ENCODE results near the gene TBC1D10B. TPM values are rescaled to one million over a fixed set of nuclear protein-coding genes. Genes with fewer than 3 reads are reported as not detected.

Gene TBC1D10B
- total RNA-seq, 4 donors from 2014 or later = 20.7 to 50.1 (median 29.9) TPM

DNA sequence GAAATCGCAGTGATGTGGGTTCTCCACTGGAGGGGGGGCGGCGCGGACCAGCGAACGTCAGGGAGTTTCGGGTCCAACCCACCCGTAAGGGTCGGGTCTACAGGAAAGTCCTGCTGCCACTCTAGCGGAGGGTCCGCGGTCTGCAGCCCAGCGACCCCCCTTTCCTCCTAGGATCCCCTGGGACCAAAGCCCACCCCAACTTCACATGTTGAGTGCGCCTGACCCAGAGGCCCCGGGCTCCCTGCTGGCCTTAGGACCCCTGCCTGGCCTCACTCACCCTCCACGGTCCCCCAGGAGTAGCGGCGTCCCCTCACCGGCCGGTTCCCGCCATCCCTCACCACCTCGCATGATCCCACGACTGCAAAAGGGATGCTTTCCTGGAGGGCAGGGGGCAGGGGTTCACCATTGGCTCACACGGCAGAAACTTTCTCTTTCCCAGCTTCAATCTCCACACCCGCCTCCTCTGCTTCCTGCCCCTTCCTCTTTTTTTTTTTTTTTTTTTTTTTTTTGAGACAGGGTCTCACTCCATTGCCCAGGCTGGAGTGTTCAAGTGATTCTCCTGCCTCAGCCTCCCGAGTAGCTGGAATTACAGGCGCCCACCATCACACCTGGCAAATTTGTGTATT is 9.0 kb upstream of the TBC1D10B start:
- H3K27me3 ChIP-seq = no peaks in the 10 kb centered on the region
- no peaks in the 10 kb centered on the region for H3K9me3 ChIP-seq
- TF ChIP-seq, protein P1, sequence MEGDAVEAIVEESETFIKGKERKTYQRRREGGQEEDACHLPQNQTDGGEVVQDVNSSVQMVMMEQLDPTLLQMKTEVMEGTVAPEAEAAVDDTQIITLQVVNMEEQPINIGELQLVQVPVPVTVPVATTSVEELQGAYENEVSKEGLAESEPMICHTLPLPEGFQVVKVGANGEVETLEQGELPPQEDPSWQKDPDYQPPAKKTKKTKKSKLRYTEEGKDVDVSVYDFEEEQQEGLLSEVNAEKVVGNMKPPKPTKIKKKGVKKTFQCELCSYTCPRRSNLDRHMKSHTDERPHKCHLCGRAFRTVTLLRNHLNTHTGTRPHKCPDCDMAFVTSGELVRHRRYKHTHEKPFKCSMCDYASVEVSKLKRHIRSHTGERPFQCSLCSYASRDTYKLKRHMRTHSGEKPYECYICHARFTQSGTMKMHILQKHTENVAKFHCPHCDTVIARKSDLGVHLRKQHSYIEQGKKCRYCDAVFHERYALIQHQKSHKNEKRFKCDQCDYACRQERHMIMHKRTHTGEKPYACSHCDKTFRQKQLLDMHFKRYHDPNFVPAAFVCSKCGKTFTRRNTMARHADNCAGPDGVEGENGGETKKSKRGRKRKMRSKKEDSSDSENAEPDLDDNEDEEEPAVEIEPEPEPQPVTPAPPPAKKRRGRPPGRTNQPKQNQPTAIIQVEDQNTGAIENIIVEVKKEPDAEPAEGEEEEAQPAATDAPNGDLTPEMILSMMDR (IDR thresholded peaks at IDR 0.05) = peak in 1 of 4 experiments; percentile 12
- no peak for TF ChIP-seq POLR2A (IDR thresholded peaks at IDR 0.05)
- no peaks in the 10 kb centered on the region for H3K36me3 ChIP-seq
- H3K4me3 ChIP-seq = peak overlapping the region; percentile 83 to 88
- peak overlapping the region; percentile 100 for H3K27ac ChIP-seq
- DNase-seq = no peak
- H3K4me1 ChIP-seq = no peaks in the 10 kb centered on the region
- intact Hi-C loops (cut with DNase I; ENCODE audit: low total_unique reads) = no loop called here

DNA sequence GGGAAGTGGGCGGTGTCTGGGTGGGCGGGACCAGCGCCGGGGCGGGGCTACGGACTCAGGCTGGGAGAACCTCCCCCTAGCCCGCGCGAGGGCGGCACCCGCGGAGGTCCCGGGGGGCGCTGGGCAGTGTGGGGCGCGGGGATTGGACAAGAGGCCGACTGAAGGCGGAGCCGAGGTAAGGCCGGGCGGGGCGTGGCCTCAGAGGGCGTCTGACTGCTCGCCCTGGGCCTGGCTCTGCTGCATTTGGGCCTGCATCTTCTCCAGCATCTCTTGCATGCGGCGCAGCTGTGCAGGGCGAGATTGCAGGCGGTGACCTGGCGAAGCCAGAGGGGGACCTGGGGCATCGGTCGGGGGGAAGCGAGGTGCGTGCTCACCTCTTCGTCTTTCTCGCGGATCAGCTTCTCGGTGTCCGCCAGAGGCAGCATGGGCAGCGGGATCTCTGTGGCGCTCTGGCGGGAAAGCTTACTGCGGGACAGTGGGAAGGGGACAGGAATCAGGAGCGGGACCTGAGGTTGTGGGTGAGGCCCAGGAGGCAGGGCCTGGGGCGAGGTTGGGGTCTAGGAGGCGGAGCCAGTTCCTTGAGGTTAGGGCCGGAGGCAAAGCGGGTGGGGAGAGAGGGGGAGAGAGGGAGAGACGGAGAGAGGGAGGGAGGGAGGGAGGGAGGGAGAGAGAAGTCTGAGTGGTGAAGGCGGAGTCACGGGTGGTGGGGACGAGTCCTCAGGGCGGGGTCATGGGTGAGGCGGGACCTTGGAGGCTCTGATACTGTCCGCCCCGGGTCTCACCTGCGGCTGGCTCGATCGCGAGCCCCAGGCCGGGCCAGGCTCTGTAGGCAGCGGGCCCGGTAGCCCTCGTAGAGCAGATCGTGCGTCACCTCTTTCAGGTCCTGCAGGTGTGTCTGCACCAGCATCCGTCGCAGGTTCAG is 8.2 kb upstream of the TBC1D10B start:
- Histone ChIP-seq H3K9me3 (no peaks in the 10 kb centered on the region), H3K4me1 (no peaks in the 10 kb centered on the region), H3K27ac (peak overlapping the region; percentile 100), H3K36me3 (no peaks in the 10 kb centered on the region), H3K4me3 (peak overlapping the region; percentile 83 to 88), H3K27me3 (no peaks in the 10 kb centered on the region)
- TF ChIP-seq POLR2A (IDR thresholded peaks at IDR 0.05) = peak; percentile 69 to 84
- TF ChIP-seq, protein P1 (IDR thresholded peaks at IDR 0.05) = peak in 3 of 4 experiments; percentile 14 to 41 (median 16)
- peak; percentile 99 to 100 for DNase-seq
- intact Hi-C loops (cut with DNase I; ENCODE audit: low total_unique reads) = no loop called here

DNA sequence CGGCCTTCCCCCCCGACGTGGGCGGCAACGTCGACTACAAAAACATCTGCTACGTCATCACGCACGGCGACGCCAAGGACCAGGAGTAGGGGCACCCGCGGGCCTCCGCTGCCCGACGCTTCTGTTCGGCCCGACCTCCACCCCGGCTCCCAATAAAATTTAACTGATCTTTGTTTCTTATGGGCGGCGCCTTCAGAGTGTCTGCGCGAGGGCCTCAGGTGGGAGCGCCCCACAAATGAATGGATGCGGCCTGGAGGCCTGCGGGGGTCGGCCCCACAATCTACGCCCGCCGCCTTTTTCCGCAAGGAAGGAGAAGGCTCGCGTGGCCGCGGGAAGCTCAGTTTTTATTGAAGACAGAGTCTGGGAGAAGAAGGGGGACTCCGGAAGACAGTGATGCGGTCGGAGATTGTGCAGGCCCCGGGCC is 7.5 kb upstream of the TBC1D10B start:
- Histone ChIP-seq H3K4me1 (no peaks in the 10 kb centered on the region), H3K9me3 (no peaks in the 10 kb centered on the region), H3K27ac (peak overlapping the region; percentile 100), H3K4me3 (peak overlapping the region; percentile 83 to 88), H3K27me3 (no peaks in the 10 kb centered on the region), H3K36me3 (no peaks in the 10 kb centered on the region)
- intact Hi-C loops (cut with DNase I; ENCODE audit: low total_unique reads) = no loop called here
- peak; percentile 95 to 98 for DNase-seq
- TF ChIP-seq, protein P1 (IDR thresholded peaks at IDR 0.05) = no peak
- TF ChIP-seq POLR2A (IDR thresholded peaks at IDR 0.05) = peak; percentile 59 to 81

DNA sequence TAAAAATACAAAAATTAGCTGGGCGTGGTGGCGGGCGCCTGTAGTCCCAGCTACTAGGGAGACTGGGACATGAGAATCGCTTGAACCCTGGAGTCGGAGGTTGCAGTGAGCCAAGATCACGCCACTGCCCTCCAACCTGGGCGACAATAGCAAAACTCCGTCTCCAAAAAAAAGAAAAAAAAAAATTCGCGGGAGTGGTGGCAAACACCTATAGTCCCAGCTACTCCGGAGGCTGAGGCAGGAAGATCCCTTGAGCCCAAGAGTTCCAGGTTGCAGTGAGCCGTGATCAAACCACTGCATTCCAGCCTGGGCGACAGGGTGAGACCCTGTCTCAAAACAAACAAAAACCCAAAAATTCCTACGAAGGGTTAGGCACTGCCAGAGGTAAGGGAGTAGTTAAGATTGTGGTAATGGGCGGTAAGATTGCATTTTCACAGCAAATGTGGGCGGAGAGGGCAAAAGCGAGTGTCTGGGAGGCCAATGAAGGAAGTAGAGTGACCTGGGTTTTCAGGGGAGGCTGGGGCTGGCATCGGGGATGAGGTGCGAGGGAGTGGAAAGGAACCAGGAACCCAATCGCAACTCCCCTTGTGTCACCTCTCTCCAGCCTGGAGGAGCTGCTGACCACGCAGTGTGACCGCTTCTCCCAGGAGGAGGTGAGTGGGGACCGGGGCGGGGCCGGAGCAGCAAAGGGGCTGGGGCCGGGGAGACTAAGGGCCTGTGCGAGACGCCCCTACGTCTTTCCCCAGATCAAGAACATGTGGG is 6.9 kb upstream of the TBC1D10B start:
- no peaks in the 10 kb centered on the region for H3K9me3 ChIP-seq
- peak overlapping the region; percentile 83 to 88 for H3K4me3 ChIP-seq
- intact Hi-C loops (cut with DNase I; ENCODE audit: low total_unique reads) = no loop called here
- no peaks in the 10 kb centered on the region for H3K27me3 ChIP-seq
- peak overlapping the region; percentile 100 for H3K27ac ChIP-seq
- TF ChIP-seq POLR2A (IDR thresholded peaks at IDR 0.05) = no peak
- TF ChIP-seq, protein P1 (IDR thresholded peaks at IDR 0.05) = no peak
- no peaks in the 10 kb centered on the region for H3K4me1 ChIP-seq
- H3K36me3 ChIP-seq = no peaks in the 10 kb centered on the region
- DNase-seq = no peak

Data from uterus (tissue), 4 donors.